GM12878 (cell line): Measurements from ENCODE around the gene CDK5R1. TPM values are rescaled to one million over a fixed set of nuclear protein-coding genes. Genes with fewer than 3 reads are reported as not detected.
A peak's percentile ranks its signal among the peaks of the same experiment; 100 is the strongest.

Experiments
- ATAC-seq: fragments of 200-7000 bp; cut with Tn5 transposase; 3 replicates; pipeline ENCODE4 v1.9.1; 2020; ENCODE audit warnings: mild to moderate bottlenecking, moderate library complexity
- Bru-seq: library from RNA; stranded (reverse); fragments of 400-500 nt; gene quantifications from one replicate; lab custom pipeline; 2021; lab: Mats Ljungman, UMichigan
- BruChase-seq, 2 experiments: library from RNA; stranded (reverse); fragments of 400-500 nt; gene quantifications; one replicate each; lab custom pipeline; 2021; lab: Mats Ljungman, UMichigan
- BruUV-seq: library from RNA; stranded (reverse); fragments of 400-500 nt; replicated peaks from 2 replicates; lab custom pipeline; 2021; lab: Mats Ljungman, UMichigan
- CTCF ChIA-PET: fragments of 300-600 bp; sonication (Branson Sonifier 250); formaldehyde crosslinking; extraction: SDS; loops from one replicate; lab custom pipeline; 2021; ENCODE audit warnings: inconsistent platforms; lab: Yijun Ruan, JAX
- POLR2A ChIA-PET: fragments of 350-600 bp; formaldehyde crosslinking; extraction: SDS; loops from one replicate; lab custom pipeline; 2021; ENCODE audit warnings: inconsistent platforms; lab: Charles Lee
- RAD21 ChIA-PET: fragments of 300-600 bp; sonication (Branson Sonifier 250); formaldehyde crosslinking; loops from one replicate; lab custom pipeline; 2023; ENCODE audit warnings: antibody characterized with exemption; ENCODE audit not compliant: unreplicated experiment; lab: Charles Lee
- SMC1A ChIA-PET: fragments of 300-600 bp; sonication (Branson Sonifier 250); formaldehyde crosslinking; loops from one replicate; lab custom pipeline; 2023; ENCODE audit not compliant: unreplicated experiment, uncharacterized antibody; lab: Charles Lee
- DNase-seq: peaks from one replicate; pipeline ENCODE4 v3.0.0-alpha.2; 2011; ENCODE audit warnings: low read depth, low spot score
- FAIRE-seq: peaks from 3 replicates; lab custom pipeline; 2011; peaks lifted over from hg19 to GRCh38; lab: Jason Lieb, UNC
- H2AFZ ChIP-seq: 2 replicates; pipeline ENCODE4 v1.6.0; 2011; ENCODE audit warnings: low read depth, low read length, control low read depth; ENCODE audit not compliant: control insufficient read depth
- H3K27ac ChIP-seq: 2 replicates; pipeline ENCODE4 v1.5.1; 2011; ENCODE audit warnings: control low read depth; ENCODE audit not compliant: control insufficient read depth, insufficient read depth
- H3K27me3 ChIP-seq, 2 experiments: replicated peaks in 1 of 2; 2 replicates each; pipeline versions ENCODE4 v1.6.0 to v1.6.1; 2011; ENCODE audit warnings: low read length in 1 of 2; ENCODE audit not compliant: control insufficient read depth in 2 of 2, insufficient read depth in 2 of 2
- H3K36me3 ChIP-seq, 2 experiments: 2 replicates each; pipeline ENCODE4 v1.5.1; 2011; ENCODE audit warnings: low read length in 1 of 2; ENCODE audit not compliant: control insufficient read depth in 2 of 2, insufficient read depth in 2 of 2
- H3K4me1 ChIP-seq: 2 replicates; pipeline ENCODE4 v1.6.1; 2011; ENCODE audit warnings: mild to moderate bottlenecking, low read length, moderate library complexity, mixed read lengths; ENCODE audit not compliant: control insufficient read depth, insufficient read depth
- H3K4me2 ChIP-seq: 2 replicates; pipeline ENCODE4 v1.6.0; 2011; ENCODE audit warnings: control low read depth; ENCODE audit not compliant: control insufficient read depth, insufficient read depth
- H3K4me3 ChIP-seq: fragments of 200-600 bp; sonication (generic); 2 replicates; pipeline ENCODE4 v1.5.1; 2016
- H3K79me2 ChIP-seq: 2 replicates; pipeline ENCODE4 v1.6.0; 2011; ENCODE audit warnings: low read length; ENCODE audit not compliant: control insufficient read depth, insufficient read depth
- H3K9ac ChIP-seq: 2 replicates; pipeline ENCODE4 v1.8.0; 2011; ENCODE audit warnings: low read length, control low read depth, mixed read lengths; ENCODE audit not compliant: control insufficient read depth, insufficient read depth
- H3K9me3 ChIP-seq: replicated peaks from 3 replicates; pipeline ENCODE4 v1.5.1; 2011; ENCODE audit warnings: mild to moderate bottlenecking, low read length; ENCODE audit not compliant: control insufficient read depth, insufficient read depth
- H4K20me1 ChIP-seq: 2 replicates; pipeline ENCODE4 v1.6.0; 2011; ENCODE audit not compliant: control insufficient read depth, insufficient read depth
- ASH2L ChIP-seq: fragments of 300-600, 200-600 bp; sonication (generic); IDR thresholded peaks from 2 replicates; pipeline ENCODE4 v1.6.1; 2017; ENCODE audit warnings: low read depth, mild to moderate bottlenecking, borderline replicate concordance
- ATF7 ChIP-seq: fragments of 450-650 bp; IDR thresholded peaks from 2 replicates; pipeline ENCODE4 v1.6.1; 2016; ENCODE audit warnings: low read depth, mild to moderate bottlenecking
- CEBPB ChIP-seq, 2 experiments: fragments of 150-350 bp in 1 of 2; IDR thresholded peaks; 2 replicates each; pipeline ENCODE4 v1.6.1; 2012 to 2014; ENCODE audit warnings: low read depth in 2 of 2, low read length in 2 of 2, borderline replicate concordance in 1 of 2, inconsistent platforms in 1 of 2
- FOXM1 ChIP-seq: IDR thresholded peaks from 2 replicates; pipeline ENCODE4 v1.6.1; 2012; ENCODE audit warnings: low read depth, mild to moderate bottlenecking, inconsistent platforms, low read length, moderate library complexity
- GATAD2B ChIP-seq: fragments of 450-650 bp; conservative IDR thresholded peaks from 2 replicates; pipeline ENCODE4 v1.6.1; 2017; ENCODE audit warnings: low read depth, mild to moderate bottlenecking, moderate library complexity
- KDM1A ChIP-seq: fragments of 200-600 bp; sonication (generic); IDR thresholded peaks from 2 replicates; pipeline ENCODE4 v1.6.1; 2016; ENCODE audit warnings: borderline replicate concordance
- LARP7 ChIP-seq: fragments of 450-650 bp; IDR thresholded peaks from 2 replicates; pipeline ENCODE4 v1.6.1; 2017; ENCODE audit warnings: mild to moderate bottlenecking
- MYB ChIP-seq: fragments of 150-350 bp; IDR thresholded peaks from 2 replicates; pipeline ENCODE4 v1.6.1; 2014; ENCODE audit warnings: mild to moderate bottlenecking, low read depth, low read length, borderline replicate concordance
- NR2C1 ChIP-seq: fragments of 450-650 bp; IDR thresholded peaks from 2 replicates; pipeline ENCODE4 v1.6.1; 2017; ENCODE audit warnings: antibody characterized with exemption, mild to moderate bottlenecking, moderate library complexity
- PRDM15 ChIP-seq: fragments of 450-650 bp; formaldehyde crosslinking; IDR thresholded peaks from 2 replicates; pipeline ENCODE4 v1.4.0; 2020; ENCODE audit warnings: mild to moderate bottlenecking, moderate library complexity
- SIN3A ChIP-seq: IDR thresholded peaks from 2 replicates; pipeline ENCODE4 v1.6.1; 2012; ENCODE audit warnings: low read depth, low read length, improper control_type of control experiment
- SMC3 ChIP-seq: IDR thresholded peaks from 2 replicates; pipeline ENCODE4 v1.6.1; 2011; ENCODE audit warnings: low read length, improper control_type of control experiment, borderline replicate concordance
- SRF ChIP-seq, 2 experiments: IDR thresholded peaks; 2 replicates each; pipeline ENCODE4 v1.6.1; 2011; ENCODE audit warnings: low read depth in 2 of 2, low read length in 2 of 2, mild to moderate bottlenecking in 1 of 2, moderate library complexity in 1 of 2
- STAT1 ChIP-seq: fragments of 450-650 bp; conservative IDR thresholded peaks from 2 replicates; pipeline ENCODE4 v1.6.1; 2014; ENCODE audit warnings: antibody characterized with exemption, mild to moderate bottlenecking
- ZNF274 ChIP-seq: IDR thresholded peaks from one replicate; pipeline ENCODE4 v1.8.0; 2011; ENCODE audit not compliant: insufficient read length, insufficient read depth
- ZNF622 ChIP-seq: fragments of 450-650 bp; IDR thresholded peaks from 2 replicates; pipeline ENCODE4 v1.6.1; 2017; ENCODE audit warnings: mild to moderate bottlenecking, inconsistent platforms
- WGBS: methylation state at CpG from one replicate; pipeline ENCODE4 v1.1.6; 2016; ENCODE audit warnings: low lambda C conversion rate; ENCODE audit not compliant: insufficient replicate concordance, insufficient coverage; ENCODE audit errors: missing lambda C conversion rate; 5-methylcytosine and 5-hydroxymethylcytosine counted together
- in situ Hi-C: fragments of 300-500 bp; cut with MboI; formaldehyde crosslinking; loops from 9 replicates; pipeline ENCODE4 v1.14.3; 2018; ENCODE audit warnings: mixed read lengths
- intact Hi-C: fragments of 100-400 bp; cut with micrococcal nuclease; formaldehyde crosslinking; loops from one replicate; pipeline ENCODE4 v1.14.2; 2022; ENCODE audit not compliant: unreplicated experiment
- long read RNA-seq, 2 experiments: library from polyadenylated mRNA; unstranded; transcript quantifications; one replicate each; pipeline ENCODE4 v2.0.0, GENCODE V29; 2019 to 2020
- polyA minus RNA-seq, 3 experiments: library from RNA; depleted of rRNA, polyadenylated mRNA; stranded (reverse); fragments of >200 nt; gene quantifications; 2 replicates each; pipeline ENCODE4 v1.2.3, GENCODE V29; 2011
- polyA plus RNA-seq, 11 experiments: library from polyadenylated mRNA; depleted of rRNA in 4 of 11; unstranded in 6 of 11; stranded (reverse) in 5 of 11; fragments of >200 nt; fragmentation: Nextera tagmentation in 4 of 11; fragmentation: Illumina TruSeq in 1 of 11; extraction: Ambion mirVana in 4 of 11; extraction: Trizol in 1 of 11; gene quantifications; 1 replicate in 1 of 11; 2 replicates in 10 of 11; pipeline versions ENCODE4 v1.2.1 to v1.2.3, GENCODE V29; 2011 to 2016; ENCODE audit warnings: inconsistent platforms in 2 of 11, missing spikeins in 2 of 11, low read depth in 1 of 11
- total RNA-seq, 4 experiments: library from RNA; depleted of rRNA in 3 of 4; stranded (reverse); fragments of >200 nt in 3 of 4; fragmentation: Illumina TruSeq in 1 of 4; extraction: Trizol in 1 of 4; gene quantifications; 2 replicates each; pipeline versions ENCODE4 v1.2.1 to v1.2.3, GENCODE V29; 2013 to 2021

Gene CDK5R1
- total RNA-seq (2013; cell fraction: nucleolus; rRNA removed) = 67.1 and 71.0 TPM in 2 replicates
- total RNA-seq (2014; rRNA removed) (17.5 and 17.8 TPM in 2 replicates), total RNA-seq (2014; rRNA removed; fragmentation: Illumina TruSeq; extraction: Trizol) (11.4 and 11.9 TPM in 2 replicates), total RNA-seq (2021) (26.7 and 27.3 TPM in 2 replicates), polyA plus RNA-seq (2011; rRNA removed) (28.3 and 37.5 TPM in 2 replicates), polyA plus RNA-seq (2014; fragmentation: Illumina TruSeq; extraction: Trizol) (10.9 and 12.9 TPM in 2 replicates), polyA plus RNA-seq (2014; fragmentation: Nextera tagmentation; extraction: Ambion mirVana) (1 to 10 TPM; 1.1 to 2.4 TPM), polyA plus RNA-seq (2014; rRNA removed) (14.2 and 14.5 TPM in 2 replicates), polyA plus RNA-seq (2016; fragmentation: Nextera tagmentation; extraction: Ambion mirVana) (1 to 10 TPM; 5.3 to 6.4 TPM), polyA minus RNA-seq (2011; rRNA and poly(A)+ RNA removed) (19.8 and 36.6 TPM in 2 replicates), Bru-seq, nascent RNA (percentile 98 among the genes with signal in this experiment), BruChase-seq, experiment 1, labeled RNA remaining after a 6-hour chase (percentile 88 among the genes with signal in this experiment), BruChase-seq, experiment 2, labeled RNA remaining after a 2-hour chase (percentile 98 among the genes with signal in this experiment)
- polyA plus RNA-seq (2011; ENCODE audit: low read depth) = 9.5 TPM
- polyA plus RNA-seq (2011; cell fraction: cytosol; rRNA removed) = 29.2 and 33.4 TPM in 2 replicates
- polyA plus RNA-seq (2011; cell fraction: nucleus; rRNA removed) = 72.0 and 77.8 TPM in 2 replicates
- polyA plus RNA-seq (2012) = 15.5 and 24.1 TPM in 2 replicates
- 25.1 and 31.9 TPM in 2 replicates for polyA minus RNA-seq (2011; cell fraction: cytosol; rRNA and poly(A)+ RNA removed)
- polyA minus RNA-seq (2011; cell fraction: nucleus; rRNA and poly(A)+ RNA removed) = 35.2 and 48.9 TPM in 2 replicates
- long read RNA-seq, experiment 1, full-length matches to known transcripts = 1 of 3 reads
- long read RNA-seq, experiment 1, partial matches to known transcripts = 0 of 3 reads
- long read RNA-seq, experiment 1, other reads (novel, unspliced or antisense) = 2 of 3 reads
- long read RNA-seq, experiment 2, partial matches to known transcripts = 0 of 57 reads
- long read RNA-seq, experiment 2, other reads (novel, unspliced or antisense) = 57 of 57 reads

- FAIRE-seq = no peak
- in situ Hi-C loops = no loop called here
- ChIA-PET CTCF (interaction anchor here (0.9 to 9.5 kb wide), 18 partner anchors 14 to 390 kb away, joined by 3 to 132 read pairs (median 12); partner anchors contain the start of genes MYO1D and PSMD11), RAD21 (interaction anchor here (0.6 to 16.4 kb wide), 18 partner anchors 16 to 390 kb away, joined by 3 to 543 read pairs (median 6); partner anchors contain the start of genes MYO1D and PSMD11), POLR2A (interaction anchor here (0.6 to 12.5 kb wide), 11 partner anchors 25 to 296 kb away, joined by 3 to 308 read pairs (median 4); no protein-coding TSS in a partner anchor), SMC1A (interaction anchor here (0.9 to 11.9 kb wide), 17 partner anchors 17 to 274 kb away, joined by 3 to 286 read pairs (median 4); no protein-coding TSS in a partner anchor)
- Histone ChIP-seq H3K27ac (peak within 1 kb of the TSS; percentile 81), H3K4me2 (peak within 1 kb of the TSS; percentile 96), H3K4me1 (peaks cover 17% of the 10 kb centered on the region), H2AFZ (peak within 1 kb of the TSS; percentile 71), H3K27me3 (no peaks in the 10 kb centered on the region), H4K20me1 (no peaks in the 10 kb centered on the region), H3K4me3 (peak within 1 kb of the TSS; percentile 92), H3K9me3 (no peaks in the 10 kb centered on the region), H3K9ac (peak within 1 kb of the TSS; percentile 79), H3K79me2 (peaks cover 46% of the 10 kb centered on the region), H3K36me3 (peaks cover 14 to 15% of the 10 kb centered on the region in 2 experiments; a peak in 3 of 4 replicates)
- DNase-seq = no peak
- ATAC-seq = peak; percentile 2; the same call in 2 of the 3 replicates
- no TSS peak for BruUV-seq
- WGBS = under 1% methylated on average over 60 of the region's 135 CpGs
- intact Hi-C loops = loop anchor here (2.0 kb wide), 1 partner anchor 72 kb away; no protein-coding TSS in a partner anchor
- TF ChIP-seq SRF (IDR thresholded peaks at IDR 0.05; ENCODE audit: low read depth in 2 of 2, low read length in 2 of 2) (peak in 1 of 2 experiments; percentile 17; a peak in 1 of 4 replicates), SMC3 (no peak), CEBPB (IDR thresholded peaks at IDR 0.05; ENCODE audit: borderline replicate concordance in 1 of 2, low read depth in 2 of 2, low read length in 2 of 2) (no peak), SIN3A (no peak), ASH2L (no peak), ZNF622 (no peak), LARP7 (peak; percentile 91), PRDM15 (no peak), NR2C1 (no peak), FOXM1 (no peak), ATF7 (no peak), ZNF274 (no peak), GATAD2B (peak; percentile 95), MYB (no peak), STAT1 (no peak), KDM1A (no peak)
These were observed at the start of gene CDK5R1 for GRCh38 chr17:32486701-32487472. Gene CDK5R1 (plus strand): TSS chr17:32486993. CDS start chr17:32487621, 628 bp downstream.
